HG02943 (cell line): ENCODE data around the gene ANKRD9.

ENCODE experiments used
- ATAC-seq: cut with Tn5 transposase; IDR thresholded peaks from one replicate; pipeline ENCODE4 v1.9.1; 2021; ENCODE audit warnings: mild to moderate bottlenecking, low read depth, moderate library complexity; ENCODE audit not compliant: unreplicated experiment

Gene ANKRD9

DNA sequence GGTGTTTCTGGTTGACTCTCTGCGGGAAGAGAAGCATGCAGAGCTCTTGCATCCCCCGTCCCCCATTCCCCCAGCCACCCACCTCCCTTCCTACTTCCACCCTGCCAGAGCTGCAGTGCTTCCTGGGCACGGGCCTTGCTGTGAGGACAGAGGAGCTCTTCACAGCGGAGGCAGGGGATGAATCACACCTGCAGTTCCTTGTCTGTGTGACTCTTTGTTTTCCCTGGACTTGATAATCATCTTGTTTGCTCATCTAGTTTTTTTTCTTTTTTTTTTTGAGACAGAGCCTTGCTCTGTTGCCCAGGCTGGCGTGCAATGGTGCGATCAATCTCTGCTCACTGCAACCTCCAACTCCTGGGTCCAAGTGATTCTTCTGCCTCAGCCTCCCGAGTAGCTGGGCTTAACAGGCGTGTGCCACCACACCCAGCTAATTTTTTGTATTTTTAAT, 27.8 kb downstream of the ANKRD9 start:
- ATAC-seq, result no peak

DNA sequence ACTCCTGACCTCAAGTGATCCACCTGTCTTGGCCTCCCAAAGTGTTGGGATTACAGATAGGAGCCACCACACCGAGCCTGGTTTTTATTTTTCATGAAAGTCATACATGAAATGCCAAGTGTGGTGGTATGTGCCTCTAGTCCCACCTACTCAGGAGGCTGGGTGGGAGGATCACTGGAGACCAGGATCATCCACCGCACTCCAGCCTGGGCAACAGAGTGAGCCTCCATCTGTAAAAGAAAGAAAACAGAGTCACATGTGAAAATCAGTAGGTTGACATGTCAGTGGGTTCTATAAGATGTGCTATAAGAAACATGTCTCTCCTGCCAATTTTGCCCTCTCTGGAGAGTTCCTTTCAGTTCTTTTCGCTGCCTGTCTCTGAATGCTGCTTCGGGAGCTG, 28.2 kb downstream of the ANKRD9 start:
- no peak for ATAC-seq

- ATAC-seq, result no peak
These were observed 29.8 kb downstream of the ANKRD9 start for GRCh38 chr14:102479777-102480176.

DNA sequence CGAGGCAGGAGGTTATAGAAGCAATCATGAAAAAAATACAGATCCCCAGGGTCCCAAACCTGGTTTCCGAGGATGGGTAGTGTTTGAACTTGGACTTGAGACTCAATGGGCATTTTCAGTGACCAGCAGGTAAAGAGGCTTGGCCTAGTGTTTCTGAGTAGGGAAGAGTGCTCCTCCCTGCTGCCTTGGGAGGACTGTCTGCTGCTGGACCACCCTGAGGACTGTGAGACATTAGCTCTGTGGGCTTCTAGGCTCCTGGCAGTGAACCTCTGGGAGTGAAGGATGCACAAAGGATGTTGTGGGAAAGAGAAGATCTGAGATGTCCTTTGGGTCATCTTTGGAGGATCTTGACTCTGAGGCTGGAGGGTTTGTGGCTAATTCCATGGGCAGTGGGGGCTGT, 30.5 kb downstream of the ANKRD9 start:
- no peak for ATAC-seq

- ATAC-seq, result no peak
These were observed 34.6 kb downstream of the ANKRD9 start for GRCh38 chr14:102474934-102475333.

DNA sequence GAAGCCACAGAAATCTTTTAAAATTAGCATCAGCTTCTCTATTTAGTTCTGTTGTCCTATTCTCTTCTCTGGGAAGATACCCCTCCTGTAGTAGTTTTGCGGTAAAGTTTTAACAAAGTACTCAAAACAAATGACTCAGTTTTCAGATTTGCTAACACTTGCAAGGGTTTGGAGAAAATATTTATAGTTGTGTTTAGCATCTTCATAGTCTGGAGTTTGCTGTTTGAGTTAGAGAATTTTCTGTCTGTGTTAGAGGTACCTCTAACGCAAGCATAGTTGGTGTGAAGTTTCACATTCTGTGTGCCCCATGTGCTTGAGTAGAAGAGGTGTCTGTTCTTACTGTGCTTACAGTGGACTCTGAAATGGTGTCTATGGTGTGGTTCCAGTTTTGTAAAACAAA, 36.0 kb downstream of the ANKRD9 start:
- no peak for ATAC-seq

DNA sequence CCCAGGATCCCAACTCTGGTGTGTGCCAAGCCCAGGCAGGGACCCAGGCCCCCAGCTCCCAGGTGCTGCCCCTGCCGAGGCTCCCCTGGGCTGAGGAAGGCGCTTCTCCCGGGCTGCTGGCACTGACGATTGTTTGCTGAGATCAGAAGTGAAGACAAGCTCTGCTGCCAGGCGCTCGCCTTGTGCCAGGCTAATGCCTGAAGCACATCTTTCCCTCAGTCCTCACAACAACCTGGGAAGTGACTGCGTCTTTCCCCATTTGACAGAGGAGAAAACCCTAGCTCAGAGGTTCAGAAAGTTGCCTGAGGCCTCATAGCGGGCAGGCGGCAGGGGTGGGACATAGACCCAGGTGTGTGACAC, 36.8 kb downstream of the ANKRD9 start:
- ATAC-seq, result no peak

DNA sequence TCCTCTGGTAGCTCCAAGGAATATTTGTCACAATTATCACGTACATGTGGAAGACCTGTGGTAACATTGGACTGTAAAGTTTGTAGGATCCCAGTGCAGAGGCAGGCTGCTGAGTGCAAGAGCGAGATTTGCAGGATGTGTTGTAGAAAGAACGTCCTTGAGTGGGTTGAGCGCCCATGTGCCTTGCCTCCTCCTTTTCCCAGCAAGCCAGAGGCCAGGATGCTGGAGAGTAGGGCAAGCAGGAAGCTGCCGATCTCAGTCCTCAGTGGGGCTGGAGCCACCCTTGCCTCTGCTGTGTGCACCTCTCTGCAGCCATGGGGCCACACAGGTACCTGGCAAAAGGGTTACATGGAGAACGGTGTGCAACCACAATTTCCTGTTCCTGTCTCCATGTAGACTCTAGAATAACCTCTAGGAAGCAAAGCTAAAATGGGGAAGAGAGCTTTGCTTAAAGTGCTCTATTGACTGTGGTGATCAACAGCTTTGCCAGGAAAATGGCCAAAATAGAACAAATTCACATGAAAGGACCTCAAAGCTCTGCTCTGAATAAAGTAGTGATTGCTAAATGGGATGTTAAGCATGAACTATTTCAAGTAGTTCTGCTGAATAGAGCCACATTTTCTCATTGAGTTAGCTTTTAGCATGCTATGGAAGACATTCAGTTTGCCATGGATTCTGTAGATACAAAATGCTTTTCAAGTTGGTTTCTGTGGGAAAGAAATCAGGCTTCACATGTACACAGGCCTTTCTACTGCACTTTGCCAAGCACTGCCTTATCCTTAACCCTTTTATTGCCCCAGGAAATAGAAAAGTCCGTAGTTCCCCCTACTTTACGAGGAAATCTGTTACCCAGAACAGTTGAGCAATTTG, 37.4 kb downstream of the ANKRD9 start:
- no peak for ATAC-seq

GRCh38 chr14:102469261-102469660, 40.3 kb downstream of the ANKRD9 start:
- ATAC-seq, result no peak

DNA sequence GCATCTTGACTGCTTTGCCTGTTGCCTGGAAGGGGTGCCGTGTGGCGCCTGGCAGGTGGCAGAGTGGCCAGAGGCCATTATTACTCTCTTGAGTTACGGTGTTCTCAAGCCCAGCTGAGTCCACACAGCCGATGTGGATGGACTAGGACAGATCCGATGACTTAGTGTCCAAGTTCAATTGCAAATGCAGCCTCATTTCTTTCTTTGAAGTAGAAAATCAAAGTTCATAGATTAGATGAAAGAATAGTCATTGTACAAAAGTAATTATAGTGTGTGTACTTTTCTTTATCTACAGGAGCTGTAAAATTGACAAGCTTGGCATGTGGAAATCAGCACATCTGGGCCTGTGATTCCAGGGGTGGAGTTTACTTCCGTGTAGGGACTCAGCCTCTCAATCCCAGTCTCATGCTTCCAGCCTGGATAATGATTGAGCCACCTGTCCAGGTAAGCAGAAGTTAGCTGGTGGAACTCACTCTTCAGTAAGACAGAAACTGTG, 44.7 kb downstream of the ANKRD9 start:
- ATAC-seq, result no peak

GRCh38 chr14:102464006-102464405, 45.6 kb downstream of the ANKRD9 start:
- ATAC-seq, result no peak

GRCh38 chr14:102462391-102462790, 47.2 kb downstream of the ANKRD9 start:
- ATAC-seq, result no peak

- ATAC-seq, result no peak
These were observed 47.9 kb downstream of the ANKRD9 start for GRCh38 chr14:102461490-102462338.

- no peak for ATAC-seq
These were observed 52.1 kb downstream of the ANKRD9 start for GRCh38 chr14:102457509-102457908.

DNA sequence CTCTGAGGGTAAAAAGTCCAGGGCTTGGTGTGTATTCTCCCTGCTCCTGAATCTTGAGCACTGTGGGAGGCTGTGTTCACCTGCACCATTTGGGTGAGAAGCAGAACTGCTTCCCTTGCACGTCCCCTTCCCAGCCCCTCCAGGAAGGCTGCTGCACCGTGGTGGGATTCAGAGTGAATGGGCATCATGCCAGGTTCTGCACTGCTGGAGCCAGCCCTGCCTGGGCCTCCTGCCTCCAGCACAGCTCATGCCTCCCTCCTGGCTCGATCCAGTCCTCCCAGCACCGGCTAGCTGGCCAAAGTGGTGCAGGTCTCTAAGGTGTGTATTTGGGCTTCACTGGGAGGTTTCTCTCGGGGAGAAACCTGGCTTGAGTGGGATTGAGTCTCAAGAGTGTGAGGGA, 54.9 kb downstream of the ANKRD9 start:
- no peak for ATAC-seq

DNA sequence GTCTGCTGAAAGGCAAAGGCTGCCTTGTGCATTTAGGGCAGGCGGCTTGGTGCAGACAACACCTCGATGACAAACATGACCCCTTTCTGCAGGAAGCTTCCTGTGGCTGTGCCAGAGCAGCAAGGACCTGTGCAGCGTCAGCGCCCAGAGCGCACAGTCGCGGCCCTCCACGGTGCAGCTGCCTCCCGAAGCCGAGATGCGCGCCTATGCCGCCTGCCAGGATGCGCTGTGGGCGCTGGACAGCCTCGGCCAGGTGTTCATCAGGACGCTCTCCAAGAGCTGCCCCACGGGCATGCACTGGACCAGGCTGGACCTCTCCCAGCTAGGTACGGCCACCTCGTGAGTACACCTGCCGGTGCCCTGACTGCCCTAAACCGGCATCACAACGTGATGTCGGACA, 57.3 kb downstream of the ANKRD9 start:
- ATAC-seq, result no peak
